Stimulated activated CD4-positive, alpha-beta T cell treated with anti-CD3 and anti-CD28 coated beads, TNF-alpha, amount 100 ng/mL, for 1 hour (primary cell): Measurements from ENCODE around the gene SLC38A11.

Source experiments
- DNase-seq, 3 donors: peaks; one replicate each; pipeline ENCODE4 v3.0.0-alpha.2; 2020; ENCODE audit warnings: low read depth in 3 of 3, low spot score in 1 of 3

Gene SLC38A11

GRCh38 chr2:164917296-164917903, 37.9 kb downstream of the SLC38A11 start:
- no peak for DNase-seq

DNA sequence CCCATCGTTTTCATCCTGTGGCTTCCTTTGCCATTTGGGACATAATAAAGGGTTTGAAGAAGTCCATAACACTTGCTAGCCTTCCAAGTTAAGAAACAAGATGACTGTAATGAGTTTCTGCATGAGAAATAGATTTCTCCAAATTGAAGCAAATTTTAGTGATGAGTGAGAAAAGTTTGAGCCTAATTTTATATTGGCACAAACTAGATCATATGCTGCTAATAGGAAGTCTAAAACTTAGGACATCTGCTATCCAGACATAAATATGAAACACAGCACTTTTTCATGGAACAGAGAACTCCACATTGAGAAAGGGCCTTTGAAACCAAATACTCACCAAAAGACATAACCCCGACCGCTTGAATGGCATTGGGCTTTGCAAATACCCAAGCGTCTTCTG, 39.8 kb downstream of the SLC38A11 start:
- DNase-seq = no peak

GRCh38 chr2:164913640-164914350, 41.5 kb downstream of the SLC38A11 start:
- no peak for DNase-seq

- no peak for DNase-seq
These were observed 42.3 kb downstream of the SLC38A11 start for GRCh38 chr2:164913011-164913410.

DNA sequence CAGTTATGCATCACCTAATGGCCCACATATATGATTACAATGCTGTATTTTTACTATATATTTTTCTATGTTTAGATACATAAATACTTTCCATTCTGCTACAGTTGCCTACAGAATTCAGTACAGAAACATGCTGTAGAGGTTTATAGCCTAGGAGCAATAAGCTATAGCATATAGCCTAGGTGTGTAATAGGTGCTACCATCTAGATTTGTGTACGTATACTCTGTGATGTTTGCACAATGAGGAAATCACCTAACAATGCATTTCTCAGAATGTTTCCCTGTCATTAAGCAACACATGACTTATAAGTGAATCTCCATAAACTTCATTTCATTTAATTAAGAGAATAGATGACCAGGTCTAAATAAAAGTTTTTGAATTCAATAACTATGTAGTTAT, 43.5 kb downstream of the SLC38A11 start:
- DNase-seq = no peak

DNA sequence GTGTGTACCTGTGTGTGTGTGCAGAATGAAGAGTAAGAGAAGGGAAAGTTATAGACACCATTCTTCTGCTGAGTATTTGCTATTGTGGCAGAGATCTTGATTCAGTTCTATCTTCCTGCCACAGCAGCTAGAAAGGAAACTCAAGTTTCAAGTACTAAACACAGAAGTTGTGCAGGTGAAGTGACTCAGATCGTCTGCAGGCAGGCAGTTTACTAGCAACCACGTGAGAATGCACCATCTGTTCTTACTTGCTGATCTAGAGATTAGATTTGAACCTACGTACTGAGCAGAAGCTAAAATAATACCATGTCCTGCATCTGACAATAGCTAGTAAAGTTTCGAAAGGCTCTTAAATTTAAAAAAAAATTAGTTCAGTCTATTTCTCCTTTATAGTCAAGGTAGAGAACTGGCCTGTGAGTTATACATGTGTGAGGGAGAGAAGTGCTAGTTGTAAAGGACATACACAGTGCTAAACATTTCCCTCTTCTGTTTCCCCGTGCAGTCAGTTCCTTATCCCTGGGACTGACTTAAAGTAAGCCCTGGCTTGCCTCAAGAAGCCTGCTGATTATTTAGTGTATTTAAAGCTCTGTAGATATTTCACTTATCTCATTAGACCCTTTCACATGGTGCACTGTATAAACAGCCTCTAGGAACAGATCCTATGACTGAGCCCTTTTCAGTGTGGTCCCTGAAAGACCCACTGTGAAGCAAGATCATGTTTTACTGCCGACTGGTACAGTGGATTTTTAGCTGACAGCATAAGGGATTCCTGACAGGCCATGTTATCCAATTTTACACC, 45.0 kb downstream of the SLC38A11 start:
- no peak for DNase-seq

DNA sequence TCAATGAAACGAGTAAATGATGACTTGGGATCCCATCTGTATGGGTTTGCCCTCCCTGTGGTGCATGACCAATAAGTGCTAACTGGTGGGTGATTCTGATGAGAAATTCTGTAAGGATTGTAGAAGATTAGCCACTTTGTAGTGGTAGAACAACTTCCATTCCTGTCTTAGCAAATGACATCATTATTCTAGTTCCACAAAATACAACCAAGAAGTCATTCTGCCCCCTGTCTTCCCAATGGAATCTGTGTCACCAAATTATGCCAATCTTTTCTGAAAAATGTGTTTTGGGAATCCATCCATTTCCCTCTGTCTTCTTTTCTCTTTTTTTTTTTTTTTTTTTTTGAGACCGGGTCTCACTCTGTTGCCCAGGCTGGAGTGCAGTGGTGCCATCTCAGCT, 48.4 kb downstream of the SLC38A11 start:
- DNase-seq = no peak

DNA sequence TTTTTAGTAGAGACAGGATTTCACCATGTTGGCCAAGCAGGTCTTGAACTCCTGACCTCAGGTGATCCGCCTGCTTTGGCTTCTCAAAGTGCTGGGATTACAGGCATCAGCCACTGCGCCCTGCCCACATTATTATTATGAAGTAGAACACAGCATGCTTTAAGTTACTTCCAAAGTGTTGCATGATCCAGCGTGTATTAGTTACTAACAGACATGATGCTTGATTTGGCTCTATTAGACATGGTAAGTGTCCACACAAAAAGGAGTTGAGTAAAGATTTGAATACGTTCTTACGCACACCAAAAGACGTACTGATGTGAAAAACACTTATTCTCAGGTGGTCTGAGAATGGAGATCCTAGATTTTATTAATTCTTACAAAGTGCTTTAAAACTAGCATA, 50.0 kb downstream of the SLC38A11 start:
- DNase-seq = no peak

DNA sequence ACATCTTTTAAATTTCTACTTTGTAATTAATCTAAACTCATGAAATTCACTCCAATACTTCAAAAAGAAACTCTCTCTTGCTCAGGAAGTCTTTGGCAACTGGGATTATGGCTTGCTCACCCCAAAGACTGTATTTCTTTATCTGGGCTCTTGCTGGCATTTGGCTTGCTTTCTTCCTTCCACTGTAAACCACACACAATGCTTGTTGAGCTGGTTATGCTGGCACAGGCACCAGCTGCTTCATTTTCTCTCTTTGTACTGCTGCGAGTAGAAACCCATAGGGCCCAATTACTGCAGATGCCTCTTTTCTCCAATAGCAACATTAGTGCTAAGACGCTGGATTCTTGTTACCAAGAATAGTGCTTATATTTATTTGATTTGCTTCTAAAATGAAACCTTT, 51.4 kb downstream of the SLC38A11 start:
- no peak for DNase-seq

DNA sequence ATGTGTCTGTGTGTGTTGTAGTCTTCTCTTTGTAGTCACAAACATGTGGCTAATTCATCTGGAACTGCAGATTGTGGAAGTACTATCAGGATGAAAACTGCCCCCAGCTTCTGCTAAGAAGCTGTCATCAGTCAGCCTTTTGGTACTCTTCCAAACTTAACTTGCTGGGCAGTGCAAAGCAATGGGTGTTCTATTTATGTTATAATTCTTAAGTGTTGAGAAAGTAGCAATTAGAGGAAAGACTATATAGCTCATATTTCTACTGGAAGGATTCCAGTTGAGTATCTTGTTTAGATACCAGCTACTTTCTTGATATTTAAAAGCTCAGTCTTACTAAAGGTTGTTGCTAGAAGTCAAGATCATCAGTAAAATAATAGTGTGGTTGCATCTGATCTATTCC, 52.1 kb downstream of the SLC38A11 start:
- DNase-seq = no peak

DNA sequence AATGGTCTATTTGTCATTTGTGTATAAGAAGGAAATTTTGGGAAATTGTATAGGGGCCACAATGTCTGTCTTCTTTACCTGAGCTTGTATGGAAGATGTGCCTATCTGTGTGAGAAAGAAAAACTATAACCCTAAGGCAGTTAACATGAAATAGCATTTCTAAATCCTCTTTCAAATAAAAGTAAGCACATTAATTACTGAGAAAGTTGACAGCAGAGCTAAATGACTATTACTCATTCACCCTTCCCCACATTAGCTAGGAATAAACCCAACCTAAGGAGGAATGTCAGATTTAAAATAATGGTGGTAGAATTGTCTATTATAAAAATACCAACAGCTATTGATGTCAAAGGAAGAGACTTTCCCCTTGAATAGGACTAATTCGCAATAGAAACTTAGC, 56.2 kb downstream of the SLC38A11 start:
- DNase-seq = no peak

DNA sequence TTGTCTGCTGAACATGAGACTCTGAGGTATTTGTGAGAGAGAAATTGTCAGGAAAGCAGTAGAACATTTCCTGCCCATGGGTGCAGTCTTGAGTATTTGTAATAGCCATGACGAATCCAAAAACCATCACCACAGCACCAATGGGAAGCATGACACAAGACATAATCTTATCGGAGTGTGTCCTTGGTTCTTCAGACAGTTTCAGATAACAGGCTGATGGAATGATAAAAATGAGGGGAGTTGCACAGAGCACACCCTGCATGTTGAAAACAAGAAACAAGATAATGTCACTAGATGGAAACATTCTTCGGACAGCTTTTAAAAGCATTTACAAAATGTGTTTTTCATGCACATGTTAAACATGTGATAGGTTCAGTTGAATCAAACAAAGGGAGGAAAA, 56.9 kb downstream of the SLC38A11 start:
- DNase-seq = no peak

DNA sequence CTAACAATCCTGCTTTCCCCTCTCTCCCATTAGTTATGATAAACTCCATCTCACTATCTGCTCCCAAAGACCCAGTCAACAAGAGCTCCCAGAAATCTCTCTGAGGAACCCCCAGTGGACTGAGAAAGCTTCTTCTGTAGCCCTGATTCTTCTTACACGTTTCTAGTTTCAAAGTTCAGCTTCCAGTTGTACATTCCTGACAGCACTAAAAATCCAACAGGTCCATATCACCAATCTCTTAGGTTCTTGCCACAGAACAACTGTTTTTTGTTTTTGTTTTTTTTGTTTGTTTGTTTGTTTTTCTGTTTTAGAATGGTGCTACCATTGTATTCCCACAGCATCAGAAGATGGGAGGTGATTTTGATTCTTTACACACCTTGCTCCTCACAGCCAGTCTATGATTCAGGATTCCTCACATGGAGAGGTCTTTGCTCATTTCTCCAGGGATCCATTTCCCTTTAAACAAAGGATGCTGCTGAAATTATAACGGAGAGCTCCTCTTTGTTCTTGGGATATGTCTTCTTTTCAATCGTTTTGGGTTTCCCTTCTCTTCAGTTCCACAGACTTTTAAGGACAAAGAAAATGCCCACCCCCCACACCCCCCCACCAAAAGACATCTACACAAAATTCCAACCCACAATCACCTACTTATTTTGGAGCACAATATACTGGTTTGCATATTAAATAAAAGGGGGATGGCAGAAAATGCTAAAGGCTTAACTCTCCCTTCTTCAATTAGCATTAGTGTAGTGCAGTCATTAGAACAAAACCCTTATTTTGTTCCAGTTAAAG, 57.7 kb downstream of the SLC38A11 start:
- DNase-seq = no peak

DNA sequence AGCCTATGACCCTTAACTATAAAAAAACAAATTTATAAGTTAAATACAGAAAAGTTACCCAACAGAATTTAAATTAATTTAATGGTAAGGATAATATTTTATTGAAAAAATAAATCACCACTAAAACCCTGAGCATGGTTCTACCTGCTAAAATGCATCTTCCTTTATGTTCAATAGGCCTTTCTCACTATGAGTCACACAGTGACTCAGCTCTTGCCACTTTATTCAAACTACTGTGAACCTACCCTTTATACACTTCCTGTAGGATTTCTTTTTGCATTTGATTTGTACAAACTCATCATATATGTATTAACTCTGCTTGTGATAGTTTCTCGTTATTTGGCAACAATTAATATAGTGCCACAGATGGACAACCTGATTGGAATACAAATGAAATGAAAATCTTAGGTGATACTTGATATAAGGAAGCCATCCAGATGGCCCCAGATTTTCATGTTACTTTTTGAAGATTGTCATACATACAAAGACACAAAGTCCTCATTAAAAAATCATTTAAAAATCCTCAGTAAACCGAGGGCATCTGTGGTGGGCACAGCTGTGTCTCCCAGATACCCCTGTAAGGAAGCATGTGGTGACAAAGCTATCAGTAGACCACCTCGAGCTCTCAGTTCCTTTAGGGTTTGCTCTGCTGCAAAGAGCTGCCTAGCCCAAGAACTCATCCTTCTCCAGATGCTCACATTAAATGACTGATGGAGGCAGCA, 58.5 kb downstream of the SLC38A11 start:
- no peak for DNase-seq

DNA sequence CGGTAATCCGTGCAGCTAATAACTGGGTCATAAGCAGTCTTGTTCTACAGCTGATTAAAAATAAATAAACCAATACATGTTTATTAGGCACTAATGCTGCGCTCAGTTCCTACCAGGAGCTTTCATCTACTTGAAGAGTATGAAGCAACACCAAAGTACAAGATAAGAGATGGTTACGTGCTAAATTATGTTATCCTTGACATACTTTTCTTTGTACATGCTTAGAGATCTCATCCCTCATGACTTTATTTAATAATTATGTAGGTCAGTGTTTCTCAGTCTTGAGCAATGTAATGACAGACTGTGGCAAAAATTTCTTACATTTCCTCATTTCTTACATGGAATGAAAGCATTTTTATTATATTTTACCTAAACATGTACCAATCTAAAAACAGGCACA, 59.1 kb downstream of the SLC38A11 start:
- no peak for DNase-seq

DNA sequence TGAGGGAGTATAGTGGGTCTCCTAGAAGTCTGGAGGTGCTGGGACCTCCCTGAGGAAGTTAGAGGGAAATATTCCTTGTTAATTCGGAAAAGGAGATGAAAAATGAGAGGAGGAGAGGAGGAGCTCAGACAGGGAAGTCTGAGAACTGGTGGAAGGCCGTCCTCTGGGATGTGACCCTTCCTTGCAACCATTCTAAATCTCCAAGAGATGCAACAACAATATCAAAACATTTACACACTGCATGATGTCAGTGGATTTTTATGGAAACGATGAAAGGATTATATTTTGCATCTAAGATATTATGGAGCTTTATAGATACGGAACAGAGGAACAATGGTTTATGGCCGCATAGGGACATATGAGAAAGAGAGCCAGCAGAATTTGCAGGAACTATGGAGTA, 63.9 kb downstream of the SLC38A11 start:
- no peak for DNase-seq

GRCh38 chr2:164890544-164890943, 64.8 kb downstream of the SLC38A11 start:
- DNase-seq = no peak

GRCh38 chr2:164888592-164888991, 66.7 kb downstream of the SLC38A11 start:
- no peak for DNase-seq

GRCh38 chr2:164887434-164888144, 67.7 kb downstream of the SLC38A11 start:
- DNase-seq = no peak

- DNase-seq = no peak
These were observed 73.0 kb downstream of the SLC38A11 start for GRCh38 chr2:164882276-164882675.
